GM12878 (cell line): ENCODE measurements around the gene TMED1. TPM values are rescaled to one million over a fixed set of nuclear protein-coding genes. Genes with fewer than 3 reads are reported as not detected.

Source experiments
- ATAC-seq: fragments of 200-7000 bp; cut with Tn5 transposase; 3 replicates; pipeline ENCODE4 v1.9.1; 2020; ENCODE audit warnings: mild to moderate bottlenecking, moderate library complexity
- BruUV-seq: library from RNA; stranded (reverse); fragments of 400-500 nt; replicated peaks from 2 replicates; lab custom pipeline; 2021; lab: Mats Ljungman, UMichigan
- CTCF ChIA-PET: fragments of 300-600 bp; sonication (Branson Sonifier 250); formaldehyde crosslinking; extraction: SDS; loops from one replicate; lab custom pipeline; 2021; ENCODE audit warnings: inconsistent platforms; lab: Yijun Ruan, JAX
- POLR2A ChIA-PET: fragments of 350-600 bp; formaldehyde crosslinking; extraction: SDS; loops from one replicate; lab custom pipeline; 2021; ENCODE audit warnings: inconsistent platforms; lab: Charles Lee
- RAD21 ChIA-PET: fragments of 300-600 bp; sonication (Branson Sonifier 250); formaldehyde crosslinking; loops from one replicate; lab custom pipeline; 2023; ENCODE audit warnings: antibody characterized with exemption; ENCODE audit not compliant: unreplicated experiment; lab: Charles Lee
- SMC1A ChIA-PET: fragments of 300-600 bp; sonication (Branson Sonifier 250); formaldehyde crosslinking; loops from one replicate; lab custom pipeline; 2023; ENCODE audit not compliant: unreplicated experiment, uncharacterized antibody; lab: Charles Lee
- DNase-seq: peaks from one replicate; pipeline ENCODE4 v3.0.0-alpha.2; 2011; ENCODE audit warnings: low read depth, low spot score
- FAIRE-seq: peaks from 3 replicates; lab custom pipeline; 2011; peaks lifted over from hg19 to GRCh38; lab: Jason Lieb, UNC
- H2AFZ ChIP-seq: 2 replicates; pipeline ENCODE4 v1.6.0; 2011; ENCODE audit warnings: low read depth, low read length, control low read depth; ENCODE audit not compliant: control insufficient read depth
- H3K27ac ChIP-seq: 2 replicates; pipeline ENCODE4 v1.5.1; 2011; ENCODE audit warnings: control low read depth; ENCODE audit not compliant: control insufficient read depth, insufficient read depth
- H3K27me3 ChIP-seq, 2 experiments: replicated peaks in 1 of 2; 2 replicates each; pipeline versions ENCODE4 v1.6.0 to v1.6.1; 2011; ENCODE audit warnings: low read length in 1 of 2; ENCODE audit not compliant: control insufficient read depth in 2 of 2, insufficient read depth in 2 of 2
- H3K36me3 ChIP-seq, 2 experiments: 2 replicates each; pipeline ENCODE4 v1.5.1; 2011; ENCODE audit warnings: low read length in 1 of 2; ENCODE audit not compliant: control insufficient read depth in 2 of 2, insufficient read depth in 2 of 2
- H3K4me1 ChIP-seq: 2 replicates; pipeline ENCODE4 v1.6.1; 2011; ENCODE audit warnings: mild to moderate bottlenecking, low read length, moderate library complexity, mixed read lengths; ENCODE audit not compliant: control insufficient read depth, insufficient read depth
- H3K4me2 ChIP-seq: 2 replicates; pipeline ENCODE4 v1.6.0; 2011; ENCODE audit warnings: control low read depth; ENCODE audit not compliant: control insufficient read depth, insufficient read depth
- H3K4me3 ChIP-seq: fragments of 200-600 bp; sonication (generic); 2 replicates; pipeline ENCODE4 v1.5.1; 2016
- H3K79me2 ChIP-seq: 2 replicates; pipeline ENCODE4 v1.6.0; 2011; ENCODE audit warnings: low read length; ENCODE audit not compliant: control insufficient read depth, insufficient read depth
- H3K9ac ChIP-seq: 2 replicates; pipeline ENCODE4 v1.8.0; 2011; ENCODE audit warnings: low read length, control low read depth, mixed read lengths; ENCODE audit not compliant: control insufficient read depth, insufficient read depth
- H3K9me3 ChIP-seq: replicated peaks from 3 replicates; pipeline ENCODE4 v1.5.1; 2011; ENCODE audit warnings: mild to moderate bottlenecking, low read length; ENCODE audit not compliant: control insufficient read depth, insufficient read depth
- H4K20me1 ChIP-seq: 2 replicates; pipeline ENCODE4 v1.6.0; 2011; ENCODE audit not compliant: control insufficient read depth, insufficient read depth
- BCL11A ChIP-seq: IDR thresholded peaks from 2 replicates; pipeline ENCODE4 v1.6.1; 2011; ENCODE audit warnings: low read depth, low read length
- CHD1 ChIP-seq: IDR thresholded peaks from 2 replicates; pipeline ENCODE4 v1.6.1; 2012; ENCODE audit warnings: low read depth, low read length, improper control_type of control experiment
- GABPA ChIP-seq: IDR thresholded peaks from 2 replicates; pipeline ENCODE4 v1.6.1; 2014; ENCODE audit warnings: antibody characterized with exemption, low read depth, mild to moderate bottlenecking, inconsistent platforms
- IKZF1 ChIP-seq: fragments of 450-650 bp; conservative IDR thresholded peaks from 2 replicates; pipeline ENCODE4 v1.6.1; 2017; ENCODE audit warnings: antibody characterized with exemption, mild to moderate bottlenecking
- JUNB ChIP-seq: IDR thresholded peaks from 2 replicates; pipeline ENCODE4 v1.6.1; 2016; ENCODE audit warnings: antibody characterized with exemption, mild to moderate bottlenecking
- KAT2A ChIP-seq: conservative IDR thresholded peaks from 2 replicates; pipeline ENCODE4 v1.6.1; 2011; ENCODE audit warnings: low read depth, low read length; ENCODE audit not compliant: control insufficient read depth
- KDM1A ChIP-seq: fragments of 200-600 bp; sonication (generic); IDR thresholded peaks from 2 replicates; pipeline ENCODE4 v1.6.1; 2016; ENCODE audit warnings: borderline replicate concordance
- NBN ChIP-seq: fragments of 450-650 bp; IDR thresholded peaks from 2 replicates; pipeline ENCODE4 v1.6.1; 2016
- NFXL1 ChIP-seq: fragments of 450-650 bp; IDR thresholded peaks from 2 replicates; pipeline ENCODE4 v1.6.1; 2017; ENCODE audit warnings: antibody characterized with exemption, mild to moderate bottlenecking, borderline replicate concordance
- NR2C1 ChIP-seq: fragments of 450-650 bp; IDR thresholded peaks from 2 replicates; pipeline ENCODE4 v1.6.1; 2017; ENCODE audit warnings: antibody characterized with exemption, mild to moderate bottlenecking, moderate library complexity
- POLR2A ChIP-seq: IDR thresholded peaks from 2 replicates; pipeline ENCODE4 v1.6.1; 2011; ENCODE audit warnings: low read depth, mild to moderate bottlenecking, low read length
- SMAD1 ChIP-seq: fragments of 450-650 bp; IDR thresholded peaks from 2 replicates; pipeline ENCODE4 v1.6.1; 2018; ENCODE audit warnings: mild to moderate bottlenecking, low read depth; ENCODE audit not compliant: partially characterized antibody
- SMARCA5 ChIP-seq: fragments of 450-650 bp; IDR thresholded peaks from 2 replicates; pipeline ENCODE4 v1.6.1; 2017; ENCODE audit warnings: mild to moderate bottlenecking
- STAT1 ChIP-seq: fragments of 450-650 bp; conservative IDR thresholded peaks from 2 replicates; pipeline ENCODE4 v1.6.1; 2014; ENCODE audit warnings: antibody characterized with exemption, mild to moderate bottlenecking
- ZNF207 ChIP-seq: fragments of 450-650 bp; IDR thresholded peaks from 2 replicates; pipeline ENCODE4 v1.6.1; 2014; ENCODE audit warnings: antibody characterized with exemption, mild to moderate bottlenecking, borderline replicate concordance
- WGBS: methylation state at CpG from one replicate; pipeline ENCODE4 v1.1.6; 2016; ENCODE audit warnings: low lambda C conversion rate; ENCODE audit not compliant: insufficient replicate concordance, insufficient coverage; ENCODE audit errors: missing lambda C conversion rate; 5-methylcytosine and 5-hydroxymethylcytosine counted together
- in situ Hi-C: fragments of 300-500 bp; cut with MboI; formaldehyde crosslinking; loops from 9 replicates; pipeline ENCODE4 v1.14.3; 2018; ENCODE audit warnings: mixed read lengths
- intact Hi-C: fragments of 100-400 bp; cut with micrococcal nuclease; formaldehyde crosslinking; loops from one replicate; pipeline ENCODE4 v1.14.2; 2022; ENCODE audit not compliant: unreplicated experiment
- polyA plus RNA-seq, 11 experiments: library from polyadenylated mRNA; depleted of rRNA in 4 of 11; unstranded in 6 of 11; stranded (reverse) in 5 of 11; fragments of >200 nt; fragmentation: Nextera tagmentation in 4 of 11; fragmentation: Illumina TruSeq in 1 of 11; extraction: Ambion mirVana in 4 of 11; extraction: Trizol in 1 of 11; gene quantifications; 1 replicate in 1 of 11; 2 replicates in 10 of 11; pipeline versions ENCODE4 v1.2.1 to v1.2.3, GENCODE V29; 2011 to 2016; ENCODE audit warnings: inconsistent platforms in 2 of 11, missing spikeins in 2 of 11, low read depth in 1 of 11
- total RNA-seq, 4 experiments: library from RNA; depleted of rRNA in 3 of 4; stranded (reverse); fragments of >200 nt in 3 of 4; fragmentation: Illumina TruSeq in 1 of 4; extraction: Trizol in 1 of 4; gene quantifications; 2 replicates each; pipeline versions ENCODE4 v1.2.1 to v1.2.3, GENCODE V29; 2013 to 2021
- TF ChIP-seq, protein P1 (sequence below): IDR thresholded peaks from 2 replicates; pipeline ENCODE4 v1.6.1; 2011; ENCODE audit warnings: low read depth, low read length, improper control_type of control experiment, borderline replicate concordance
- TF ChIP-seq, protein P2 (sequence below): fragments of 450-650 bp; IDR thresholded peaks from 2 replicates; pipeline ENCODE4 v1.6.1; 2018; ENCODE audit warnings: borderline replicate concordance, mild to moderate bottlenecking; ENCODE audit not compliant: partially characterized antibody

TMED1 gene
- total and polyA plus RNA-seq, 10 of the 15 experiments (the other 5 are each of a cell fraction or from before 2014, with no cell fraction given), result 0.60 to 23.1 (median 12.3) TPM

DNA sequence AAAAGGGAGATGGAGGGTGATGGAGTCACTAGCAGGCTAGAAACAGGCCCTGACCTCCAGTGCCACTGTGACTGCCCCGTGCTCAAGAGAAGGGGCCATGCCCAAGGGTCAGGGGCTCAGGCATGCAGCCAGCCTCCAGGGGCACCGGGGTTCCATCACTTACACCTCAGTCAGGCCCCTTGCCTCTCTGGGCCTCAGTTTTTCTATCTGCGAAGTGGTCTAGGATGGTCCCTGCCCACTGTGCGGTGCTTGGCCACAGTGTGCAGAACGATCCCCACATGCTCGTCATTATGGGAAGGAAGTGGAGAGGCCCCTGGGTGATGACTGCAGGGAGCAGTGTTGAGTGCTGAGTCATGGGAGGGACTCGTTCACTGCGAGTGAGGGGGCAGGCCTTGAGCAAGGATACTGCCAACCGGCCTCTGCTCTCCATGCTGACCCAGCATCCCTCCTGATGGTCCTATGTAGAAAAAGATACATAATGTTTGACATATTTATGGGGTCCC, 23.1 kb downstream of the TMED1 start:
- BruUV-seq, result no TSS peak
- FAIRE-seq (no peak), DNase-seq (no peak), ATAC-seq (no peak)
- Histone ChIP-seq H3K4me2 (no peak overlapping the region), H3K9ac (no peak overlapping the region), H4K20me1 (no peaks in the 10 kb centered on the region; the same call in 1 of the 2 replicates), H3K27ac (no peak overlapping the region), H3K27me3 (no peaks in the 10 kb centered on the region), H3K9me3 (no peaks in the 10 kb centered on the region), H3K4me1 (no peaks in the 10 kb centered on the region; the same call in 1 of the 2 replicates), H3K79me2 (no peaks in the 10 kb centered on the region), H3K4me3 (no peak overlapping the region), H3K36me3 (peaks cover 0 to 17% of the 10 kb centered on the region in 2 experiments; a peak in 3 of 4 replicates), H2AFZ (no peak overlapping the region)
- intact Hi-C loops, result no loop called here
- no peak for TF ChIP-seq SMAD1
- TF ChIP-seq IKZF1, result no peak
- no peak for TF ChIP-seq BCL11A
- TF ChIP-seq, protein P1, sequence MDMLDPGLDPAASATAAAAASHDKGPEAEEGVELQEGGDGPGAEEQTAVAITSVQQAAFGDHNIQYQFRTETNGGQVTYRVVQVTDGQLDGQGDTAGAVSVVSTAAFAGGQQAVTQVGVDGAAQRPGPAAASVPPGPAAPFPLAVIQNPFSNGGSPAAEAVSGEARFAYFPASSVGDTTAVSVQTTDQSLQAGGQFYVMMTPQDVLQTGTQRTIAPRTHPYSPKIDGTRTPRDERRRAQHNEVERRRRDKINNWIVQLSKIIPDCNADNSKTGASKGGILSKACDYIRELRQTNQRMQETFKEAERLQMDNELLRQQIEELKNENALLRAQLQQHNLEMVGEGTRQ, result no peak
- 0 out of 2 replicates have a peak, but pooled peaks have one; percentile 28 for TF ChIP-seq POLR2A
- no peak for TF ChIP-seq KDM1A
- TF ChIP-seq JUNB, result no peak
- ChIA-PET POLR2A (interaction anchor here (0.6 to 0.7 kb wide), 2 partner anchors 271 to 497 kb away, joined by 5 to 6 read pairs; no protein-coding TSS in a partner anchor), RAD21 (no interaction called here), CTCF (no interaction called here), SMC1A (no interaction called here)
- in situ Hi-C loops, result no loop called here
- 70% methylated on average over 9 of the region's 9 CpGs for WGBS

DNA sequence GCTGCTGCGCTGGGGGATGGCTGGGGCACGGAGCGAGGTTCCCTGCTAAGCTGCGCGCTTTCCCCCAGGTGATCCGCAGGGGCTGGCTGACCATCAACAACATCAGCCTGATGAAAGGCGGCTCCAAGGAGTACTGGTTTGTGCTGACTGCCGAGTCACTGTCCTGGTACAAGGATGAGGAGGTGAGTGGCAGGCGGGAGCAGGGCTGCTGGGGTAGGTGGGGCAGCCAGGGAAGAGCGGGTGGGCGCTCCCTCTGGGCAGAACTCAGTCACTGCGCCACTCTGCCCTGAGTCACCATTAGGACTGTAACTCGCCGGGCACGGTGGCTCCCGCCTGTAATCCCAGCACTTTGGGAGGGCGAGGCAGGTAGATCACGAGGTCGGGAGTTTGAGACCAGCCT, 23.8 kb downstream of the TMED1 start:
- intact Hi-C loops (no loop called here), in situ Hi-C loops (no loop called here)
- Histone ChIP-seq H3K27me3 (no peaks in the 10 kb centered on the region), H3K36me3 (peaks cover 0 to 17% of the 10 kb centered on the region in 2 experiments; a peak in 3 of 4 replicates), H4K20me1 (no peaks in the 10 kb centered on the region; the same call in 1 of the 2 replicates), H3K4me1 (no peaks in the 10 kb centered on the region; the same call in 1 of the 2 replicates), H2AFZ (no peak overlapping the region), H3K9me3 (no peaks in the 10 kb centered on the region), H3K27ac (no peak overlapping the region), H3K9ac (no peak overlapping the region), H3K79me2 (no peaks in the 10 kb centered on the region), H3K4me3 (no peak overlapping the region), H3K4me2 (no peak overlapping the region)
- ChIA-PET SMC1A (no interaction called here), CTCF (no interaction called here), POLR2A (interaction anchor here (1.1 kb wide), 1 partner anchor 9 kb away, joined by 3 read pairs; no protein-coding TSS in a partner anchor), RAD21 (no interaction called here)
- no peak for FAIRE-seq
- DNase-seq, result no peak
- no TSS peak for BruUV-seq
- no peak for ATAC-seq
- WGBS, result 95% methylated on average over 18 of the region's 19 CpGs
- TF ChIP-seq, protein P2, sequence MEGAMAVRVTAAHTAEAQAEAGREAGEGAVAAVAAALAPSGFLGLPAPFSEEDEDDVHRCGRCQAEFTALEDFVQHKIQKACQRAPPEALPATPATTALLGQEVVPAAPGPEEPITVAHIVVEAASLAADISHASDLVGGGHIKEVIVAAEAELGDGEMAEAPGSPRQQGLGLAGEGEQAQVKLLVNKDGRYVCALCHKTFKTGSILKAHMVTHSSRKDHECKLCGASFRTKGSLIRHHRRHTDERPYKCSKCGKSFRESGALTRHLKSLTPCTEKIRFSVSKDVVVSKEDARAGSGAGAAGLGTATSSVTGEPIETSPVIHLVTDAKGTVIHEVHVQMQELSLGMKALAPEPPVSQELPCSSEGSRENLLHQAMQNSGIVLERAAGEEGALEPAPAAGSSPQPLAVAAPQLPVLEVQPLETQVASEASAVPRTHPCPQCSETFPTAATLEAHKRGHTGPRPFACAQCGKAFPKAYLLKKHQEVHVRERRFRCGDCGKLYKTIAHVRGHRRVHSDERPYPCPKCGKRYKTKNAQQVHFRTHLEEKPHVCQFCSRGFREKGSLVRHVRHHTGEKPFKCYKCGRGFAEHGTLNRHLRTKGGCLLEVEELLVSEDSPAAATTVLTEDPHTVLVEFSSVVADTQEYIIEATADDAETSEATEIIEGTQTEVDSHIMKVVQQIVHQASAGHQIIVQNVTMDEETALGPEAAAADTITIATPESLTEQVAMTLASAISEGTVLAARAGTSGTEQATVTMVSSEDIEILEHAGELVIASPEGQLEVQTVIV, result no peak
- no peak for TF ChIP-seq CHD1
- TF ChIP-seq ZNF207, result no peak
- TF ChIP-seq NFXL1, result no peak
- no peak for TF ChIP-seq SMARCA5
- TF ChIP-seq GABPA, result no peak
- no peak for TF ChIP-seq NBN
- TF ChIP-seq NR2C1, result no peak
- no peak for TF ChIP-seq STAT1
- TF ChIP-seq KAT2A, result no peak
